HepG2 (cell line): ENCODE results near the gene MRPL36. TPM values are rescaled to one million over a fixed set of nuclear protein-coding genes. Genes with fewer than 3 reads are reported as not detected.

ENCODE experiments used
- ARNT ChIP-seq: fragments of 450-650 bp; IDR thresholded peaks from 2 replicates; pipeline ENCODE4 v1.6.1; 2017
- CBX2 ChIP-seq, 2 experiments: fragments of 200-600 bp in 1 of 2; sonication (generic); formaldehyde crosslinking in 1 of 2; IDR thresholded peaks; 2 replicates each; pipeline versions ENCODE4 v1.7.0 to v1.8.1; 2018 to 2022; ENCODE audit warnings: low read depth in 2 of 2, low read length in 1 of 2, mild to moderate bottlenecking in 1 of 2, missing genetic modification reagents in 1 of 2
- KIAA2018 ChIP-seq: sonication (generic); formaldehyde crosslinking; IDR thresholded peaks from 2 replicates; pipeline ENCODE4 v1.5.0; 2020; ENCODE audit warnings: mild to moderate bottlenecking, missing genetic modification reagents, borderline replicate concordance
- PATZ1 ChIP-seq: sonication (generic); formaldehyde crosslinking; IDR thresholded peaks from 2 replicates; pipeline ENCODE4 v1.4.0; 2020; ENCODE audit warnings: missing genetic modification reagents
- RARA ChIP-seq: IDR thresholded peaks from 2 replicates; pipeline ENCODE4 v1.6.1; 2016; ENCODE audit warnings: missing genetic modification reagents, missing compliant biosample characterization
- SCMH1 ChIP-seq: sonication (generic); formaldehyde crosslinking; IDR thresholded peaks from 2 replicates; pipeline ENCODE4 v1.9.0; 2021; ENCODE audit warnings: missing genetic modification reagents, mild to moderate bottlenecking, borderline replicate concordance
- SNAI1 ChIP-seq: sonication (generic); formaldehyde crosslinking; IDR thresholded peaks from 2 replicates; pipeline ENCODE4 v1.5.0; 2020; ENCODE audit warnings: mild to moderate bottlenecking, missing genetic modification reagents, borderline replicate concordance
- TOE1 ChIP-seq: sonication (generic); formaldehyde crosslinking; IDR thresholded peaks from 2 replicates; pipeline ENCODE4 v1.4.0; 2020; ENCODE audit warnings: mild to moderate bottlenecking, missing genetic modification reagents
- ZBTB7B ChIP-seq: sonication (generic); formaldehyde crosslinking; IDR thresholded peaks from 2 replicates; pipeline ENCODE4 v1.4.0; 2020; ENCODE audit warnings: missing genetic modification reagents
- ZNF136 ChIP-seq: sonication (generic); formaldehyde crosslinking; IDR thresholded peaks from 2 replicates; pipeline ENCODE4 v1.8.1; 2022; ENCODE audit warnings: low read depth, mild to moderate bottlenecking, moderate library complexity, missing genetic modification reagents
- ZNF441 ChIP-seq: sonication (generic); formaldehyde crosslinking; IDR thresholded peaks from 2 replicates; pipeline ENCODE4 v1.7.0; 2021; ENCODE audit warnings: missing genetic modification reagents, borderline replicate concordance
- ZNF772 ChIP-seq: sonication (generic); formaldehyde crosslinking; IDR thresholded peaks from 2 replicates; pipeline ENCODE4 v1.5.0; 2020; ENCODE audit warnings: mild to moderate bottlenecking, missing genetic modification reagents
- ZSCAN30 ChIP-seq: sonication (generic); formaldehyde crosslinking; IDR thresholded peaks from 2 replicates; pipeline ENCODE4 v1.5.0; 2020; ENCODE audit warnings: mild to moderate bottlenecking, missing genetic modification reagents
- polyA plus RNA-seq, 8 experiments: library from polyadenylated mRNA; depleted of rRNA in 3 of 8; stranded (reverse) in 7 of 8; unstranded in 1 of 8; fragments of >200 nt; fragmentation: Illumina TruSeq in 4 of 8; extraction: Trizol in 4 of 8; gene quantifications; 2 replicates each; pipeline versions ENCODE4 v1.2.1 to v1.2.3, GENCODE V29; 2011 to 2016; ENCODE audit warnings: low read depth in 4 of 8, missing spikeins in 1 of 8, mixed read lengths in 1 of 8; ENCODE audit not compliant: insufficient read depth in 1 of 8
- total RNA-seq, 5 experiments: library from RNA; depleted of rRNA; stranded (reverse); fragments of >200 nt; fragmentation: Illumina TruSeq; extraction: Trizol; gene quantifications; 2 replicates each; pipeline ENCODE4 v1.2.3, GENCODE V29; 2016; ENCODE audit warnings: low read depth in 1 of 5
- TF ChIP-seq, protein P1 (sequence below): sonication (generic); formaldehyde crosslinking; IDR thresholded peaks from 2 replicates; pipeline ENCODE4 v1.8.1; 2023; ENCODE audit warnings: mild to moderate bottlenecking, missing genetic modification reagents, borderline replicate concordance
- TF ChIP-seq, protein P2 (sequence below): sonication (generic); formaldehyde crosslinking; IDR thresholded peaks from 2 replicates; pipeline ENCODE4 v1.8.1; 2023; ENCODE audit warnings: mild to moderate bottlenecking, moderate library complexity, missing genetic modification reagents

The MRPL36 gene
- total and polyA plus RNA-seq, 2 of the 13 experiments (the other 11 are each of a cell fraction or from before 2014, with no cell fraction given), result 71.3 to 113 TPM

- TF ChIP-seq ZNF772 (CRISPR knock-in tag) (0 out of 2 replicates have a peak, but pooled peaks have one; percentile 29), ZNF441 (peak; percentile 25; the same call in 1 of the 2 replicates), ARNT (no peak), TOE1 (no peak), RARA (CRISPR knock-in tag) (peak; percentile 88), PATZ1 (peak; percentile 58; the same call in 1 of the 2 replicates), KIAA2018 (no peak), ZNF136 (no peak), SNAI1 (CRISPR knock-in tag) (peak; percentile 34; the same call in 1 of the 2 replicates), CBX2 (IDR thresholded peaks at IDR 0.05; ENCODE audit: low read depth, low read length) (no peak), CBX2 (CRISPR knock-in tag; IDR thresholded peaks at IDR 0.05; ENCODE audit: low read depth) (0 out of 2 replicates have a peak, but pooled peaks have one; percentile 53), SCMH1 (CRISPR knock-in tag) (no peak), ZSCAN30 (no peak), ZBTB7B (CRISPR knock-in tag) (peak; percentile 59; the same call in 1 of the 2 replicates)
- TF ChIP-seq, protein P1, sequence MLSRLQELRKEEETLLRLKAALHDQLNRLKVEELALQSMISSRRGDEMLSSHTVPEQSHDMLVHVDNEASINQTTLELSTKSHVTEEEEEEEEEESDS (CRISPR knock-in tag), result no peak
- TF ChIP-seq, protein P2, sequence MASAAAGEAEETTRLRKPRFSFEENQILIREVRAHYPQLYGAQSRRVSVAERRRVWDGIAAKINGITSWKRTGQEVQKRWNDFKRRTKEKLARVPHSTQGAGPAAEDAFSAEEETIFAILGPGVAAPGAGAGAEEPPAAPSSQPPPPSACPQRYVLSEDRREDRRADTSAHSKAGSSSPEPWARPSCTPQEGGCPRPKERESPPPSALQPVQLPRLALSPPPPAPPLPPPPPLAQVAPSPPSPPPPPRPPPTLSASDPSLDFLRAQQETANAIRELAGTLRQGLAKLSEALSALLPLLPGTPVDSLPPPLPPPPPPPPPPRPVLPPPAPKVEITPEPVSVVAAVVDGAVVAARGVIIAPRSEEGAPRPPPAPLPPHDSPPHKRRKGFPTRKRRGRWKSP (CRISPR knock-in tag), result no peak
Observed at GRCh38 chr5:1799110-1799601, 481 bp downstream of the MRPL36 start (continued).
